NCI-H146 treated with DMSO at 0.1 percent for 48 hours (cell line): ENCODE measurements around the gene OPA3.
"Not testable (repeated sequence)": the region's sequence is repeated elsewhere in the genome, so short reads cannot be mapped to it uniquely, and the experiment has no call there.

Experiments used
- DNase-seq: peaks from one replicate; lab custom pipeline; 2025; ENCODE audit not compliant: unreplicated experiment; lab: John Stamatoyannopoulos, UW

Gene OPA3

DNA sequence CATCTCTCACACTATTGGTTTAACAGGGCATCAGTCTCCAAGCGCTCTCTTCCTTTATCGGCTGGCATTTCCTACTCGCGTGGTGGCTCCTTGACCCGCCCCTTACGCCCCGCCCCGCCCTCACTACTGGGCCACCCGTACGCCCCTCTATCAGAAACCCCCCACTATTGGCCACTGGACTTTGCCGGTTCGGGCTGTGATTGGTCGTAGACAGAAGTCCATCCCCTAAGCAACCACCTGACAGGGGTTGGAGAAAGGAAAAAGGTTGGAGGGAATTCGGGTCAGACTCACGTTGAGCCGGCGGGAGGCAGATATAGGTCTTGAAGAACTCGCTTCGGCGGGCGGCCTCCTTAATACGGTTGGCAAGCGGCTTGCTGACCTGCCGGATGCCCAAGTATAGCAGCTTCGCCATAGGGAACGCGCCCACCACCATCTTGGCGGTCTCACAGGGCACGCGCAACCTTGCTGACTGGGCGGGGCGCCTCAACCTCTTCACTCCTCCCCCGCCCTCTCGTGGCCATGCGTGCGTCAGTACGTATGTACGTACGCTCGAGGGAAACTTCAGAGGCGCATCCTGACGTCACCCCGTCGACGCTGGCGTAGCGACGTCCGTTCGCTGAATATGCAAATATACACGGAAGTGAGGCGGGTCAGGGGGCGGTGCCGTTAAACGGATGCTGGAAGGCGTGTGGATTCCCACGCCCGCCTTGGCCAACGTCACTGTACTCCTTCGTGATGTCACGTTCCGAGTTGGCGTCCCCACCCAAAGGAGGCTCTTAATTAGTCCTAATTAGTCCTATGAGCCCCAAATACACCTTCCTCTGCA, at the start of gene OPA3:
TSS of gene OPA3 (minus strand) at position 471 of the 826 bp plus-strand sequence. CDS start at position 433, 38 bp downstream.
- DNase-seq = peak; percentile 99

DNA sequence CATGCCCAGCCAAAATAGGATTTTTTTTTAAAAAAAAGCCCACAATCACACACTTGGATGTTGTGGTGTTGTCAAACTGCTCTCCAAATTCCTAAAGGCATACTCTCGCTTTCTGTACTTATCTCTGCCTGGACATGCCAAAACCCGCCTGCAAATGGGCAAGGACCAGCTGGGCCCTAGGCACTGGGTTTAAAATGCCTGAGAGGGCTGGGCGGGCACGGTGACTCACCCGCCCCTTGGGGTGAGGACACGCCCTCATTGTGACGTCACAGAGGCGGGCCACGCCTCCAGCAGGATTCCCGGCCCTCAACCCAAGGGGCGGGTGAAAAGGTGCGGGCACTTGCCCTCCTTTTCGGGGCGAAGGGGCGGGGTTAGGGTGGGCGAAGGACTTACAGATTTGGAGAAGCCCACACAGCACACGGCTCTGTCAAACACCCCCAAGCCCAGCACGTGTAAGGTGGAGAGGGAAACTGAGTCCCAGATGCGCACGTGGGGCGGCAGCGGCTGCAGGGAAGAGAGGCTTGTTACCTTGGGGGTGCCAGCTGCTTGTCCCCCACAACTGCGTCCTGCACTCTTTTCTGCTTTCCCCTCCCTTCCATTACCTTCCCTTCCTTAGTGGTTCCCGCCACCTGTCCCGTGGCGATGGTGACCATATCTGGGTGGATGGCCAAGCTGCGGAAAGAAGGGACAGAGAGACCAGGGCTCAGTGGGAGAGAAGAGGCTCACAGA, 48.0 kb upstream of the OPA3 start:
- DNase-seq = no peak

DNA sequence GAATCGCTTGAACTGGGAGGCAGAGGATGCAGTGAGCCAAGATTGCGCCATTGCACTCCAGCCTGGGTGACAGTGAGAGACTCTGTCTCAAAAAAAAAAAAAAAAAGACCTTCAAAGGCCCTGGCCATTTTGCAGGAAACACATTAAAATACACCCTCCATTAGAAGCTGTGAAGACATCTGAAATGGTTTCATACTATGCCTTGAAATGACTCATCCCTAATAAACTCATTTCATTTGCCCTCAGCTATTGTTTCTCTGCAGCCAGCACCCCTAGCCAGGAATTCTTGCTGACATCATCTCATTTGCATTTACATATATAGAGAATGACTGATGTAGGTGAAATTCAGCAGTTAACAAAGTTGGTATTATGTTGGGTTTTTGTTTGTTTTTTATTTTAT, 45.9 kb upstream of the OPA3 start:
- DNase-seq = no peak

DNA sequence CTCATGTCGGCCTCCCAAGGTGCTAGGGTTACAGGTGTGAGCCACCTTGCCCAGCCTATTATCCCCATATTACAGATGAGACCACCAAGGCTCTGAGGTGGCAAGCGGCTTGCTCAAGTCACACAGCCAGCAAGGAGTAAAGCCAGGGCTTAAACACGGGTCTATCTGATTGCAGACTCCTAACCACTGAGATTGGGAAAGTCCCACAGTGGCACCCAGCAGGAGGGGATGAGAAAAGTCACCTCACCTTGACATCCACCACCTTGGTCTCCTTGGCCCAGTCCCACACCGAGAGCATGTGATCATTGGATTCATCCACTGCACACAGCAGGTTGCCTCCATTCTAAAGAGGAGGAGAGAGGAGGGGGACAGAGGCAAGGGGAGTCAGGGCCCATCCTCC, 45.1 kb upstream of the OPA3 start:
- DNase-seq = no peak

DNA sequence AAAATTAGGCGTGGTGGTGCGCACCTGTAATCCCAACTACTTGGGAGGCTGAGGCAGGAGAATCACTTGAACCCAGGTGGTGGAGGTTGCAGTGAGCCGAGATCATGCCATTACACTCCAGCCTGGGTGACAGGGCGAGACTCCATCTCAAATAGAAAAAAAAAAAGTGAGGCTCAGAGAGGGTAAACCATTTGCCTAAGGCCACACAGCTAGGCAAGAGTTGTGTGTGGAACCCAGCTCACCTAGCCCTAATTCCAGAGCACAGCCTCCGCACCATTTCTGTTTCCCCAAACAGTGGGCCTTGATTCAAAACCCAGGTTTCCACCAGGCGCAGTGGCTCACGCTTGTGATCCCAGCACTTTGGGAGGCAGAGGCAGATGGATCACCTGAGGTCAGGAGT, 43.6 kb upstream of the OPA3 start:
- not testable (repeated sequence) for DNase-seq

DNA sequence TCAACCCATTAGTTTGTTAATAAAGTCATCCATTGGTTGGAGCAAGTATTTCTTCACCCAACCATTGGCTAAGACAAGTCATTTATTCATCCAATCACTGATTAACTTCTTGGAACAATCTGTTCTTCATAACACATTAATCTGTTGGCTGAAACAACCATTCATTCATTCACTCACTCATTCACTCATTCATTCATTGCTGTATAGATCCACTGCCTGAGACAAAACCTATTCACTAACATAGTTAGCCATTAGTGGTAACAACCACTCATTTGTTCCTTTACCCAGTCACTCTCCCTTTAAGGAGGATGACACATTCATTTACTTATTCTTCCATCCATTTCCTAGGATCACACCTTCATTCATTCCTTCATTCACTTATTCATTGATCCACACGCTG, 39.4 kb upstream of the OPA3 start:
- no peak for DNase-seq

DNA sequence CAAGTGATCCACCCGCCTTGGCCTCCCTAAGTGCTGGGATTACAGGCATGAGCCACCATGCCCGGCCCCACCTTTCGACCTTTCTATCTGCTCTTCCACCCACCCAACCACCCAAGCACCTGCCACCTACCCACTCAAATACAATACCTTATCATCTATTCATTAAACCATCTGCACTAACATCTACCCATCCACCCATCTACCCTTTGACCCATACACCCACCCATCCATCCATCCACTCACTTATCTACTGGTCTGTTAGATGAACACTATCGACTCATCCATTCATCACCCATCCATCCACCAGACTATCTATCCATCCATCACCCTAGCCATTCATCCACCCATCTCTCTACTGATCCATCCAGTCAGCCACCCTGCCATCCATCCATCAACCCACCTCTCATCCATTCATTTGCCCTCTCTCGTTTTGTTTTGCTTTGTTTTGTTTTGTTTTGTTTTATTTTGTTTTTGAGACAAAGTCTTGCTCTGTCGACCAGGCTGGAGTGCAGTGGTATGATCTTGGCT, 37.4 kb upstream of the OPA3 start:
- DNase-seq = no peak

DNA sequence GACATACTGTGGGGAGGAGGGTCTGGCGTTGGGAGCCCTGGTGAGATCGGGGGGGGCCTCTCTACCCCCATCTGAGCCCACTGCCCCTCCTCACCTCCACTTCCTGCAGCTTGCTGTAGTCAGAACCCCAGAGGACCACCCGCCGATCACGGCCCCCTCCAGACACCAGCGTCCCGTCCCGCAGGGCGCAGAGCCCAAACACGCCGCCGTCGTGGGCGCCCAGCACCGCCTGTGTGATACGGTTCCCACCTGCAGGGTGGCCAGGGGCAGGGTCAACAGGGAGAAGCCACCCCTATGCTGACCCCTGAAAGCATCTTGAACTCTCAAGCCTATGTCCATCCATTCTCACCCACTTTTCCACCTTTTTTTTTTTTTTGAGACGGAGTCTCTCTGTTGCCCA, 36.8 kb upstream of the OPA3 start:
- DNase-seq = no peak

DNA sequence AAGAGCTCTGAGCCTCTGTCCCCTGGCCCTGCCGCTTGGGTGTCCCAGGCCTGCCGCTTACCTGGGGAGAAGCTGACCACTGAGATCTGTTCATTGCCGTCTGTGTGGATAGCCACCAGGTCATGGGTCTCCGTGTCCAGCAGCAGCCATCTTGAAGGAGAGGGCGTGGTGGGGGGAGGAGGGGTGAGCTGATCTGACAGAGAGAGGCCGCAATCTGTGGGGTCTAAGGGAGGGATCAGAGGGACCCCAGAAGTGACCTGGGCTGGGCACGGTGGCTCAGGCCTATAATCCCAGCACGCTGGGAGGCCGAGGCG, 32.1 kb upstream of the OPA3 start:
- no peak for DNase-seq

DNA sequence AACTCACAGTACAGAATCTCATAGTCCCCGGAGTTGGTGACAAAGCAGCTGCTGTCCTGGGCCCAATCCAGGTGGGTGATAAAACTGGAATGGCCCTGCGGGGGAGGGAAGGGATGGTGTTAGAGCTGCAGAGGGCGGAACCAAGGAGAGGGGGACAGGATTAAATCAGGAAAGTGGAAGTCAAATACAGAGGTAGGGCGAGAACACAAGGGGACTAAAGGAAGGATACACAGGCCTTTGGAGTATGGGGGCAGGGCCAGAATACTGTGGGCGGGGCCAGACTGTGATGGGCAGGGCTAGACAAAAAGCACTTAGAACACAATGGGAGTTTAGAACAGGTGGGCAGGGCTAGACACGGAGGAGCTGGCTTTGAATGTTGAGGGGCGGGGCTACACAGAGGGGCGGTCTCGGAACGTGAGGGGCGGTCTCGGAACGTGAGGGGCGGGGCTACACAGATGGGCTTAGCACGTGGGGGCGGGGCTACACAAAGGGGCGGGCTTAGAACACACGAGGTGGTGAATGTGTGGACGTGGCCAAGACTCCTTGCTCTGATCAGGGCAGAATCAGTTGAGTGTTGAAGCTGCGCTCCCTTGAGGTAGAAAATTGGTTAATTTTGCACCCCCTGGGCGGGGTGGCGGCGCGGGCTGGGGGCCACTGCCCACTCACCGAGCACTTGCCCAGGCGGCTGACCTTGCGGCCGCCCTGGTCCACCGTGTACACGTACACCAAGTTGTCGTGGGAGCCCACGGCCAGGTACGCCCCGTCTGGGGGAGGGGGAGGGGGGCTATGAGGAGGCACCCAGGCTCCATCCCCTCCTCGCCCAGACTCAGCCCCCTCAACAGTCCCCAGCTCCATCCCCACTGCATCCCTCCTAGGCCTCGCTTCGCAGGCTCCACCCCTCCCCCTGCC, 31.4 kb upstream of the OPA3 start:
- peak; percentile 21 for DNase-seq

DNA sequence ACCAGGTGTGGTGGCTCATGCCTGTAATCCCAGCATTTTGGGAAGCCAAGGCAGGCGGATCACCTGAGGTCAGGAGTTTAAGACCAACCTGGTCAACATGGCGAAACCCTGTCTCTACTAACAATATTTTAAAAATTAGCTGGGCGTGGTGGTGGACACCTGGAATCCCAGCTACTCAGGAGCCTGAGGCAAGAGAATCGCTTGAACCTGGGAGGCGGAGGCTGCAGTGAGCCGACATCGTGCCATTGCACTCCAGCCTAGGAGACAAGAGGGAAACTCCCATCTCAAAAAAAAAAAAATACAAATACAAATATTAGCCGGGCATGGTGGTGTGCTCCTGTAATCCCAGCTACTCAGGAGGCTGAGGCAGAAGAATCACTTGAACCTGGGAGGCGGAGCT, 30.5 kb upstream of the OPA3 start:
- DNase-seq = not testable (repeated sequence)

DNA sequence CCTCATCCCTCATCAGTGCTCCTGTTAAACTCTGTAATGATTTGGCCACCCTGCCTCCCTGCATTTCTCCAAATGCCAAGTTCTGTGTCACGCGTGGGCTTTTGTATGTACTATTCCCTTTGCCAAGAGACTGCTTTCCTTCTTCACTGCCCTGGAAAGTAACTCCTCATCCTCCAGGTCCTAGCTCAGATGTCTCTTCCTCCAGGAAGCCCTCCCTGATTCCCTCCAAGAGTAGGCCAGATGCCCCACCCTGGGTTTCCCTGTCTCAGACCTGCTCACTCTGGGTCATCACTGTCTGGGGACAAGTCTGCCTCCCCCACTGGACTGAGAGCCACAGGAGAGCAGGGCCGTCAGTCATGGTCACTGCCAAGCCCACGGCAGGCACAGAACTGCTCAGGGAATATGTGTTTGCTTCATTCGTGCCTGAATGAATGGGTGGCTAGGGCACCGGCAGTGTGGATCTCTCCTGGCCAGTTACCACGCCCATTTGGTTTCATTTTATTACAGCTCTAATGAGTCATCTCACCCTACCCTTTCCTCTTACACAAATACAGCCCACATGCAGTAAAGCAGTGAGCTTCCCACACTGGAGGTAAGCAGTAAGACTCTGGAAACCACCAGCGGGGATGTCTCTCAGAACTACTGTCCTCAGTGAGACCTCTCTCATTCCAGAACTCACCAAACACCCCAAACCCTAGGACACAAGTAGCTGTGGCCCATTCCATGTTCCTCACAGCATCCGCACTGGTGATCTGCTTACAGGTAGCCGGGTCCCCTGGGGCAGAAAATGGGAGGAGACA, 29.5 kb upstream of the OPA3 start:
- no peak for DNase-seq

DNA sequence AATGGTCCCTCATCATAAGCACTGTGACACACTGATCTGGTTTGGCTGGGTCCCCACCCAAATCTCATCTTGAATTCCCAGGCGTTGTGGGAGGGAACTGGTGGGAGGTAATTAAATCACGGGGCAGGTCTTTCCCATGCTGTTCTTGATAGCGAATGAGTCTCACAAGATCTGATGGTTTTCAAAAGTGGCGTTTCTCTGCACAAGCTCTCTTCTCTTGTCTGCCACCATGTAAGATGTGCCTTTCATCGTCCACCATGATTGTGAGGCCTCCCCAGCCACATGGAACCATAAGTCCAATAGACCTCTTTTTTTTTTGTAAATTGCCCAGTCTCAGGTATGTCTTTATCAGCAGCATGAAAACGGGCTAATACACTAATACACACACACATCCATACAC, 24.3 kb upstream of the OPA3 start:
- no peak for DNase-seq

DNA sequence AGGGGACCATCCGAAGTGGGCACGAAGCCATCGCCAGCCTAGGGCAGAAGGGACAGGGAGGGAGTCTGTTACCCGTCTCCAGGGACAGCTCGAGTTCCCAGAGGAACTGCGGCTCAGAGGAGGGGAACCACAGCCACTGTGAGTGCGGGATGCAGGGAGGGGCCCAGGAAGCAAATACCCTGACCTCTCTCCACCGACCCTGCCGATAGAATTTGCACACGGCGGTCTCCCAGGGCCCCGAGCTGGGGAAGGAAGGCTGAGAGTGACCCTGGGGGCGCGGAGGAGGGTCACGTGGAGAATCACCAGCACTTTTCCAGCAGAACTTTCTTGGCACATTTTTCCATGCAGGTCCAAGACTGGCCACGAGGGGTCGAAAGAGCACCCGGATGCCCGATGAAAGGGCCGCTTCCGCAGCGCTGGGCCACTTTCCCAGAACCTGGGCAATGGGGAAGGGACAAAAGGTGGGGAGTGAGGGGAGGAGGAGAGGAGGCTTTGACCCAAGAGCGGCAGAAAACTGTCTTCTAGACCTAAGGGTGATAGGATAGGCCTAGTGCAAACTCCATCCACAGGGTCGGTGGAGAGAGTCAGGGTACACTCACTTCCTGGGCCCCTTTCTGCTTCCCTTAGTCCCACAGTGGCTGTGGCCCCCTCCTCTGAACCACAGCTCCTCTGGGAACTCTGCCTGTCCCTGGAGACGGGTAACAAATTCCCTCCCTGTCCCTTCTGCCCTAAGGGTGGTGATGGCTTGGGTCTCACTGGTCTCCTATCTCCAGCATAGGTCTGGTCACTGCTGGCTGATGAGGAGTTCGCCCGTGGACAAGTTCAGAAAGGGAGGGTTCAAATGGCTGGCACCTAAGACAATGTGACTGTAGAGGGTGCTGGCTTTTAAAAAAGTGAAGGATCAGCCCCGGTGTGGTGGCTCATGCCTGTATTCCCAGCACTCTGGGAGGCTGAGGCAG, 22.7 kb upstream of the OPA3 start:
- peak; percentile 10 for DNase-seq

DNA sequence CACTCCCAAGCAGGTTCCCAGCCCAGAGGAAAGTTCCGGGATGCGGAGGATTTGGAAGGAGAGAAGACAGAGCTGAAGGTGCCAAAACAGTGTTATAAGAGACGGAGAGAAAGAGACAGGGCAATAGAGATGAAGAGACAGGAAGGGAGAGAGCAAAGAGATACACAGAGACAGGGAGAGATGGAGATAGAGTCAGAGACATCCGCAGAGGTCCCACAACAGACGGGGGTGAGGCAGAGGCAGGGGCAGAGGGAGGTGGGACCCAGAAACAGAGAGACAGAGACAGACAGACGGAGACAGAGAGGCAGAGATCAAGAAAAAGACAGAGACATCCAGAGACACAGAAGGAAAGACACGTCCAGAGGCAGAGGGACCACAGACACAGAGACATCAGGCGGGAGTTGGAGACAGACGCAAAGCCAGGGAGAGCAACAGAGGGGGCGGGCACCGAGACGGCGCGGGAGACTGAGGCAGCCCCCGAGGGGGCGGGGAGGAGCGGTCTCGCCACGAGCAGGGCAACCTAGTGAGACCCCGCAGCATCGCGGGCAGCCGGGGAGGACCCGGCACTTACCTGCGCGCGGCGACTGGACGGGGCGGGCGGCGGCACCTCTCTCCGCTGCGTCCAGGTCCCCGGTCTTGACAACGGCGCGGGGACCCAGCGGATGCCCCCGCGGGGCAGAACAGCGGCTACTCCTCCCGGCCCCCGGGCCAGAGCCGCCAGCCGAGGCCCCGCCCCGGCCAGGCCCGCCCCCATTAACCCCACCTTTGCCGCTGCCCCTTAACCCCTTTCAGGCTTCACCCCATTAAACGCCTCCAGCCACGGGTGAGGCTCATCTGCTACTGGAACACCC, 17.1 kb upstream of the OPA3 start, which contains the start of gene GPR4:
TSS of gene GPR4 (minus strand) at position 689 of the 851 bp plus-strand sequence. CDS start 10,346 bp downstream, outside the sequence.
- DNase-seq = no peak

DNA sequence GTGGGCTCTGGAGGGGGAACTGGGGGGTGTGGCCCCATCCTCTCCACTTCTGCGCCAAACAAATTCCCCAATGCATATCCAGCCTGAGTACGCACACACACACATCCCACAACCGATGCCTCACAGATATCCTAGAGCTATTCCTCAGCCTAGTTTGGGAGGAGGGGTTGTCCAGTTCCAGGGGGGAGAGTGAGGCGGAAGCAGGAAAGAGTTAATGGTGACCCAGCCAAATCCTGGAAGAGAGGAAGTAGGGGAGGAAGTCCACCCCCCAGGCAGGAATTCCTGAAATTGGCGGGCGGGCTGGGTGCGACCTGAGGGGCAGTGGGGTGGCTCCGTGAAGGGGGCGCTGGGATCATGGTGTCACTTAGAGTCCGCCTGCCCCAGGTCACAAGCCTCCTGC, 16.5 kb upstream of the OPA3 start:
- no peak for DNase-seq

DNA sequence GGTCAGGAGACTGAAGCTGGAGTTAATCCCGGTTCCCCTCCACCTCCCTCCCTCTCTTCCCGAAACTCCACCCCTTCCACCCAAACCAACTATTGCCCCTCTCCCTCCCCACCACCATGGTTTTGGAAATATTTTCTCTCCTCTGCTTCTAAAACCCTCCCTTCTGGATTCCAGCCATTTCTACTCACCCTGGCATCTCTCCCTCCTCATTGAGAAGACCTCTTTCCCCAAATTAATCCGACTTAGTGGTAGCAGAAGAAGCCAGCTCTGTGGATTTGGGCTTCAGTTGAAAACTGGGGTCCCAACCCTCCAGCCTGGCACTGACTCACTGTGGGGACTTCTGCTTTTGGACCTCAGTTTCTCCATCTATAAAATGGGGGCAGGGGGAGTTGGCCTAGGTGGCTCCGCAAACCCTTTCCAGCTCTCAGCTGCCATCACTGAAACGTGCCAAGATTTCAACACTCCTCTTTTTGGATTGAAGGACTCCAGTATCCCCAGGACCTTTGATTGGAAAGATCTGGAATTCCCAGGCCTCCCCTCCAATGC, 15.8 kb upstream of the OPA3 start:
- DNase-seq = no peak

DNA sequence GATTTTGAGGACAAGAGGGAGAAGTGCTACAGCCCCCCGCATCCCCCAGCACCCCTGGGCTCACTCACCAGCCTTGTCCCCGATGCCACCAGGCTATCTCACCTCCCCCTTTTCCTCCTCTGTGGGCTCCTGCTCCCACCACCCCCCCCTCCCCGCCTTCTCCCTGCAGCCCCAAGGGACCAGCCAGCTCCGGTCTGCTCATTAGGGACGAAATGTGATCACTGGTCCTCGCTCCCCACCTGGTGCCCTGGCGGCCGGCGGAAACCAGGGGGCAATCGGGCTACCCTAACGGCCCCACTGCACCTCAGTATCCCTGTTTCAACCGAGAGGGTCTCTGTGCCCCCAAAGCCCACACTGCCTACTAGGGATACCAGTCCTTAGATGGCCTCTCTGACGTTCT, 14.7 kb upstream of the OPA3 start:
- DNase-seq = no peak
